T-helper 2 cell (primary cell): ENCODE data around the gene NSF.
"Not testable (repeated sequence)": the region's sequence is repeated elsewhere in the genome, so short reads cannot be mapped to it uniquely, and the experiment has no call there.

Experiments
- DNase-seq, 5 experiments: peaks; one replicate each; pipeline versions ENCODE4 v3.0.0 to v3.0.0-alpha.2; 2012 to 2022

The NSF gene

GRCh38 chr17:46757588-46757987 is 167.1 kb downstream of the NSF start:
- DNase-seq: not testable (repeated sequence)

DNA sequence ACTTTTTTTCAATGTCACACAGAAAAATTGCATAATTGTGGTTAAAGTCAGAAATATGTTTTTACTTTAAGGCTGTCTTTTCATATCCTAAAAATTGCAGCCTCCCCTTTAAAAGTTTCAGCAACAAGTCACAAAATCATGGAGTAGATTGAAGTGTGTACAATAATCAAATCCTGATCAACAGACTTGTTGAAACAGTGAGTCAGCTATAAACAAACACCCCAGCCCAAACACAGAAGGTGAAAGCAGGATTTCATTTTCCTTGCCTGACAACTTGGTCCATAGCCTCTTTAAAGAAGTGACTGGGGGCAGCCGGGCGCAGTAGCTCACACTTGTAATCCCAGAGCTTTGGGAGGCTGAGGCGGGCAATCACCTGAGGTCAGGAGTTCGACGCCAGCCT is 168.1 kb downstream of the NSF start:
- DNase-seq: no peak

GRCh38 chr17:46759141-46759540 is 168.7 kb downstream of the NSF start:
- no peak for DNase-seq

GRCh38 chr17:46763416-46763815 is 172.9 kb downstream of the NSF start:
- no peak for DNase-seq

- no peak for DNase-seq
These were observed 173.7 kb downstream of the NSF start for GRCh38 chr17:46764000-46764708.

GRCh38 chr17:46764709-46765401 is 174.4 kb downstream of the NSF start:
- no peak for DNase-seq

- DNase-seq: no peak
These were observed 175.0 kb downstream of the NSF start for GRCh38 chr17:46765453-46765852.

DNA sequence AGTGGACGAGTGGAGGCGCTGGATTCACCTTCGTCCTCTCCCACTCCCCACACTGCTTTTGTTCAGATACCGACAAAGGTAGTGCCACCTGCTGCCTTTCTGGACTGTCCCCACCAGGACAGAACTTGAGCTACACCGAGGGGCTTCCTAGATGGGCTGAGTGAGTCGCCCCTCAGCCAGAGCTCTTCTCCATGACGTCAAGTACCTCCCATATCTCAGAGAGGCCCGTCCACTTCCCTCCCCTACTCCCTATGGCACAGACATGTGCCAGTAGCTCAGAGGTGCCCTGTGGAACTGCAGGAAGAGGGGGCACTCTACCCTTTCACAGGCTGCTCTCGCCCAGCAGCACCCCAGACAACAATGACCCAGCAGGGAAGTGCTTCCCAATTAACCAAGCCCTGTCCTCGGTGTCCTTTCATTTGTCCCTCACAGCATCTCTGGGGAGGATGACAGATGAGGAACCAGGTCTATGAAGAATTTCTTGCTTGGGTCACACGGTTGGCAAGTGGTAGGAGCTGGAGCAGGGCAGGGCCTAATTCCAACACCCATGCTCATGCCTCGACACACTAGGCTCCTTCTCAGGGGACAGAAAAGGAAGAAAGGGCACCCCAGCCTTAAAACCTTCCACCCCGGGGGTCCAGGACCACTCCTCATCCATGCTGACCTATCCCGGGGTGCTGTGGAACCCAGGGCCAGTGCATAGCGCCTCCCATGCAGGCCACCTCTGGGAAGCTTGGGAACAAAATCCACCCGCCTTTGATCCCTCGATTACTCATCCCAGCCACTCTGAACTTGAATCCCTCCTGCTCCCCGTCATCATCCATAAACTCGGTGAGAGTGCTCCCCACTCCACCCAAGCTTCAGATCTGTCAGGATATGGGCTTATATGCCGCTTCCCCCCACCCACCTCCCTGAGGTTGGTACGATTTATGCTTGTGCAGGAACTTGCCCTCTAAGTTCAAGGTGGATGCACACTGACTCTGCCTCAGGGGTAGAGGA is 176.3 kb downstream of the NSF start:
- DNase-seq: no peak

DNA sequence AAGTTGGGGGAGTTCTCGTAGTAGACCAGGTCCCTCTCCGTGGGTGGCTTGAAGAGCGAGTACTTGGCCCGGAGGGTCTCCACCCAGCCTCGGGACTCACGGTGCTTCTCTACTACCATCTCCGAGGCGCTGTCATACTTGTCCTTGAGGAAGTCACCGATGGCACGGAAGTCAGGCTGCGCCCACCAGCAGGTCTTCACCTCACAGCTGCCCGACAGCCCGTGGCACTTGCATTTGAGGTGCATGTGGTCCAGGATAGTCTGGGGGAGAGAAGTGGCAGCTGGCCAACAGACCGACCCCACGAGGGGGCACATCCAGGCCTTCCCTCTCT is 178.0 kb downstream of the NSF start:
- no peak for DNase-seq

DNA sequence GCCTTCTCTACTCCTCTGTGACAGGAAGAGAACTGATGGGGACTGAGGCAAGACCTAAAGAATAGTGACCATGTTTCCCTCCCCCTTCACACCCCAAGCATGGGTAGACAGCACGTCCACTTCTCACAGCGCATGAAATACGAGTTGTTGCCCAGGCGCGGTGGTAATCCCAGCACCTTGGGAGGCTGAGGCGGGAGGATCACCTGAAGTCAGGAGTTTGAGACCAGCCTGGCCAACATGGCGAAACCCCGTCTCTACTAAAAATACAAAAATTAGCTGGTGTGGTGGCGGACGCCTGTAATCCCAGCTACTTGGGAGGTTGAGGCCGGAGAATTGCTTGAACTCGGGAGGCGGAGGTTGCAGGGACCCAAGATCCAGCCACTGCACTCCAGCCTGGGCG is 178.4 kb downstream of the NSF start:
- DNase-seq: not testable (repeated sequence)

- DNase-seq: no peak
These were observed 179.3 kb downstream of the NSF start for GRCh38 chr17:46769531-46770438.

DNA sequence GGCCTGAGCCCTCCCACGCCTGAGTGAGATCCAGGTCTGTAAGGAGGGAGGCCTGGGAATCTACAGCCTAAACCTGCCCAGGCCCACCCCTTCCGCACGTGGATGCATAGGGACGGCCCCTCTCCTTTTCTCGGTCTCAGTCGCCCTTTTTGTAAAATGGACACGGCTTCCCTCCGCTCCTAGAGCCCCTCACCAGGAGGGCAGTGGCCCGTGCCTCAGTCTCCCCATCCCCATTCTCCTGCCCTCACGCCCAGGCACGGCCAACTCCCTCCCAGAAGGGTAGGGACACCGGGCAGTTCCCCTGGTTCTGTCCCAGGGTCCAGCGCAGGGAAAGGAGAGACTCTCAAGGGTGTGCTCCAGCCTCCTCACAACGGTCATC is 180.0 kb downstream of the NSF start:
- no peak for DNase-seq

DNA sequence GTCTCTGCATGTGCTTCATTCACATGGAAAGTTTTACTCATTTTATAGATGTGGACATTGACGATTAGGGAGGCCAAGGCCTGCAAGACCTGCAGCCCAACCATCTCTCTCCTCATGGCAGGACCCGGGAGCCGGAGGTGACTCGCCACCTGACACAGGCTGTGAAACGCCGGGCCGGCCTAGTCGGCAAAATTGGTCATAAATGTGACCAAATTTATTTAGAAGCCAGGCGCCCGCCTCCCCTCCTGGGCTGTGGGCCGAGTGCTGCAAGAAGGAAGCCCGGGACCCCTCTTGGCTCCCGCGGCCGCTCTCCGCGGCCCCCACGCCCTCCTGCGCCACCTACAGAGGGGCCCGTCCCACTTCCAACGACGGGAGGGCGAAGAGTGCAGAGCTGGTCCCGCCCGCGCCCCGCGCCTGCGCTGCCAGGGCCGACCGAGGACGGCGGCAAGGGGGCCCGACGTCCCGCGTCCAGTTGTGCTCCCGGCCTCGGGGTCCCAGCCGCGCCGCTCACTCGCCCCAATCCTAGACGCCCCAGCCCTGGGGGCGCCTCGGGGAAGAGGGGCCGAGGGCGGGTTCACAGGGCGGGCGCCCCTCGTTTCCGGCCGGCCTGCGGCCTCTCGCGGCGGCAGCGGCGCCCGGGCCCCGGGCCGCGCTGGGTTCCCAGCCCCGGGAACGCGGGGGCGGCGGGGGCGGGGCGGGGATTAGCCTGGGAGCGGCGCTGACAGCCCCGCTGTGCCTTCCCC is 180.5 kb downstream of the NSF start:
- DNase-seq: no peak

GRCh38 chr17:46771561-46772474 is 181.3 kb downstream of the NSF start:
- no peak for DNase-seq

DNA sequence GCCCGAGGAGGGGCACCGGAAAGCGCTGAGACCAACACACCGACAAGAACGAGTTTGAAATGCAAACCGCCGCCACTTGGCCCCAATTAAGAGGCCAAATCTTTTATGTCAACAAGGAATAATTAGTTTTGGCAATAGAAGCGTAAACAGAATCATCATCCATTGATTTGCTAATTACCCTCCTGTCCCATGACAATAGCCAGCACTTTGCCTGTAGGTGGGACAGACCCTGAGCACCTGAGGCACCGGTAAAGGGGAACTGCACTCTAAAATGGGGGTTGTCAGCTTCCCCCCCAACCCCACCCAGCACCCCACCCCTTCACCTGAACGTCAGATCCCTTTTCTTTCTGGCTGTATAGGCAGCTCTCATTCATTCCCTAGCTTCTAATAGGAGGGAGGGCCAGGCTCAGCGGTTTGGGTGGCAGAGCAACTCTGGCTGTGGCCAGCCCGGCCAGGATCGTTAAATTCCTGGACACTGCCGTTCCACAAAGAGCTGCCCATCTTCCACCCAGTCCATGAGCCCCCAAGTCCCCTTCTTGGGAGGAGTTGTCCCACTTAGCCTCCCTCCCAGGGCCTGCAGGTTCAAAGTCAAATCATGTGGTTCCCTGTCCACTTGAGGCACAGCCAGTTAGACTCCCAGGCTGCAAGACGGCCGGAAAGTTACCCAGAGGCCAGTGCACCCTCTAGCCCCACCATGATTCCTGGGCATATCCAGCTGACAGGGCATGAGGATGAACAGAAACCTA is 182.2 kb downstream of the NSF start:
- DNase-seq: no peak

DNA sequence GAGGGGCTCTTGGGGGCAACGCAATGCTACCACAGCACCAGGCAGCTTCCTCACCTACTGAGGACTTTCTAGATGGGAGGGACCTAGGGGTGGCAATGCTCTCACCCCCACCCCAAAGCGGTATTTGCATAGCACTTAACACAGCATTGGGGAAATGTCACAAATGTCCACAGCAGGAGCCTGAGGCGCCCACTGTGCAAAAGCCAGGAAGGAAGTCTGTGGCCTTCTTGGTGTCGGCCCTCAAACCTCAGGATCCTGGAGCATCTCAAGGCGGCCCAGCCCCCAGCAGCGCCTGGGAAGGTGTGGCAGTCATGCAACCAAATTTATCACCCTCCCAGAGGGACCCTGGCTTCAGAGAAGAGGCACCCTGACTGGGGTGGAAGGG is 182.7 kb downstream of the NSF start:
- DNase-seq: no peak

DNA sequence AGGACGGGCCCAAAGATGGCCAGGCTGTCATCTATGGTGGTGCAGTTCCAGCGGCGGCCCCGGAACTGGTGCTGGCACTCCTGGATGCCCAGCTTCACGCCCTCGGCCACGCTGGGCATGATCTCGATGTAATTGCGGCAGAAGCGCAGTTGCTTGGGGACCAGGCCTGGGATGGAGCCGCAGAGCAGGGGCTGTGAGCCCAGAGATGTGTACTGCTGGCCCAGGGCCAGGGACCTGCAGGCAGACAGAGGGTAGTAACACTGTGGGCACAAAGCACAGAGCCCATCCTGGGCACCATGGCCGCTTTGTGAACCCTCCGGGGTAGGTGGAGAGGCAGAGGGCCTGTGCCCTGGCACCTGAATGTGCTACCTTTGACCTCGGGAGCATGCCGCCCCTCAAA is 183.2 kb downstream of the NSF start:
- no peak for DNase-seq

DNA sequence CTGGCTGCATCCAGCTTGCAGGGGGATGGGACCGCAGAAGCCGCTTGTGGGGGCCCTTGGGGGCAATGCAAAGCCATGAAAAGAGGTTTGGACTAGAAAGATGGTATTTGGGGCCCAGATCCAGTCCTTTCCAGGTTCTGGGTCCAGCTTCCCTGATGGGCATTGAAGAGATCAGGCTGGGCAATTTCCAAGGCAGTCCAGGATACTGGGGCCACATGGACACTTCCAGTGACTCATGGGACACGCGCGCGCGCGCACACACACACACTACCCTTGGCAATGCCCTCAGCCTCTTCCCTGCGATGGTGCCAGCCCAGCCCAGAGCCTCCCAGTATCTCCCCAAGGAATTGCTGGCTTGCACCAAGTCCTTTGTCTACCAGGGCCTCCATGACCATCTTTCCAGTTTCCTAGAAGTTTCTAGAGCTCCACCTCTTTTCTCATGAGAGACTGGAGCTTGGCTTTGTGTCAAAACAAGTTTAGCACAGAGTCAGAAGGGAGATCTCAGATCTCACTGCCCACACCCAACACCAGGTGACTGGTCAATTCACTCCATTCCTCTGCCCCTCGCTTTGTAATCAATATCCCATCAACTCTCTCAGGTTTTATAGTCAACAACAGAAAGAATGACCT is 183.8 kb downstream of the NSF start:
- DNase-seq: no peak

- no peak for DNase-seq
These were observed 186.0 kb downstream of the NSF start for GRCh38 chr17:46776298-46777005.
